CD1c-positive myeloid dendritic cell (primary cell): ENCODE results near the gene LAMC2.
A peak's percentile ranks its signal among the peaks of the same experiment; 100 is the strongest.
"Not testable (repeated sequence)": the region's sequence is repeated elsewhere in the genome, so short reads cannot be mapped to it uniquely, and the experiment has no call there.

Source experiments
- DNase-seq: peaks from one replicate; pipeline ENCODE4 v3.0.0-alpha.2; 2016; ENCODE audit errors: extremely low spot score

The LAMC2 gene

DNA sequence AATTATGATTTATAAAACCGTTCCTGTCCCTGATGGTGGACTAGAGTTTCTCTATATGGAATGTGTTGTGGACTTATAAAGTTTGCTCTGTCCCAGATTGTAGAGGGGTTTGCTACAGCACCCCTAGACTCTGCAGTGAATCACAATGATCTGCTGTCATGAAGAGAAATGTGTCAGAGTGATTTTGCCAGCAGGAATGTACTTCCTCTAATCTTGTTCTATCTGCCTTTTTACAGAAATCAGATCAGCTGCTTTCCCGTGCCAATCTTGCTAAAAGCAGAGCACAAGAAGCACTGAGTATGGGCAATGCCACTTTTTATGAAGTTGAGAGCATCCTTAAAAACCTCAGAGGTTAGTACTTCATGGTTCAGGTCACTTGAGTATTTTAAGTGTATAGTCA, 52.0 kb downstream of the LAMC2 start:
- no peak for DNase-seq

DNA sequence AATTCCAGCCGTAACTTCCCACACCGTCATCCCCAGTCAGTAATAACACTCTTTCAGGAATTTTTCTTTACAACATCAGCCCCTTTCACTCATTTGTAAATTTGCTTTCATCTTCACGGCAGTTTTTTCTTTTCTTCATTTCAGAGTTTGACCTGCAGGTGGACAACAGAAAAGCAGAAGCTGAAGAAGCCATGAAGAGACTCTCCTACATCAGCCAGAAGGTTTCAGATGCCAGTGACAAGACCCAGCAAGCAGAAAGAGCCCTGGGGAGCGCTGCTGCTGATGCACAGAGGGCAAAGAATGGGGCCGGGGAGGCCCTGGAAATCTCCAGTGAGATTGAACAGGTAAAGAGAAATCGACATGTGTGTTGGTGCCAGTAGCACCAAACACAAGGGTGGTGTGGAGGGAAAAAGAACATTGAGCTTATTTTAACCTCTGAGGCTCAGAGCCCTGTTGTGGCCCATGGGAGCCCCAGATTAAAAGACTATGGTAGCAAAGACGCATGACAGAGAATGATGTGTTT, 53.2 kb downstream of the LAMC2 start:
- no peak for DNase-seq

DNA sequence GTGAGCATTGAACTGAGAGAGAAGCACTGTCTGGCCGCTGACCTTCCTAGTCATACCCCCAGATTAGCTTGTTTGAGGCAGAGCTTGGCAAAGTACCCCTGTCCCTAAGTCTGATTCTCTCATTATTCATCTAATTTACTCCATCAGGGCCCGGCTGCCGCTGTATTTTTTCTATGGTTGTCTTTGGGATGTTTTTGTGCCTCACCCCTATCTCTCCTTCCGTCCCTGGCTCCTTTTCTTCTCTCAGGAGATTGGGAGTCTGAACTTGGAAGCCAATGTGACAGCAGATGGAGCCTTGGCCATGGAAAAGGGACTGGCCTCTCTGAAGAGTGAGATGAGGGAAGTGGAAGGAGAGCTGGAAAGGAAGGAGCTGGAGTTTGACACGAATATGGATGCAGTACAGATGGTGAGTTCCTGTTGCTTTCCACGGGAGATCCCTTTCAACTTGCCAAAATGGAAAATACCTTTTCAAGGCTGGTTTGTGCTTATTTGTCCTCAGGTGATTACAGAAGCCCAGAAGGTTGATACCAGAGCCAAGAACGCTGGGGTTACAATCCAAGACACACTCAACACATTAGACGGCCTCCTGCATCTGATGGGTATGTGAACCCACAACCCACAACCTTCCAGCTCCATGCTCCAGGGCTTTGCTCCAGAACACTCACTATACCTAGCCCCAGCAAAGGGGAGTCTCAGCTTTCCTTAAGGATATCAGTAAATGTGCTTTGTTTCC, 53.9 kb downstream of the LAMC2 start:
- no peak for DNase-seq

DNA sequence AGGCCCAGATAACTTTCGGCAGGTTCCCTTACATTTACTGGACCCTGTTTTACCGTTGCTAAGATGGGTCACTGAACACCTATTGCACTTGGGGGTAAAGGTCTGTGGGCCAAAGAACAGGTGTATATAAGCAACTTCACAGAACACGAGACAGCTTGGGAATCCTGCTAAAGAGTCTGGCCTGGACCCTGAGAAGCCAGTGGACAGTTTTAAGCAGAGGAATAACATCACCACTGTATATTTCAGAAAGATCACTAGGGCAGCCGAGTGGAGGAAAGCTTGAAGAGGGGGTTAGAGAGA, 54.4 kb downstream of the LAMC2 start:
- DNase-seq = no peak

DNA sequence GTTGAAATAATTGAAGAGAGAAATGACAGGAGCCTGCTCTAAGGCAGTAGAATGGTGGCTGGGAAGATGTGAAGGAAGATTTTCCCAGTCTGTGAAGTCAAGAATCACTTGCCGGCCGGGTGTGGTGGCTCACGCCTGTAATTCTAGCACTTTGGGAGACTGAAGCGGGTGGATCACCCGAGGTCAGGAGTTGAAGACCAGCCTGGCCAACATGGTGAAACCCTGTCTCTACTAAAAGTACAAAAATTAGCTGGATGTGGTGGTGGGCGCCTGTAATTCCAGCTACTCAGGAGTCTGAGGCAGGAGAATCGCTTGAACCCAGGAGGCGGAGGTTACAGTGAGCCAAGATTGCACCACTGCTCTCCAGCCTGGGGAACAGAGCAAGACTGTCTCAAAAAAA, 54.8 kb downstream of the LAMC2 start:
- not testable (repeated sequence) for DNase-seq

DNA sequence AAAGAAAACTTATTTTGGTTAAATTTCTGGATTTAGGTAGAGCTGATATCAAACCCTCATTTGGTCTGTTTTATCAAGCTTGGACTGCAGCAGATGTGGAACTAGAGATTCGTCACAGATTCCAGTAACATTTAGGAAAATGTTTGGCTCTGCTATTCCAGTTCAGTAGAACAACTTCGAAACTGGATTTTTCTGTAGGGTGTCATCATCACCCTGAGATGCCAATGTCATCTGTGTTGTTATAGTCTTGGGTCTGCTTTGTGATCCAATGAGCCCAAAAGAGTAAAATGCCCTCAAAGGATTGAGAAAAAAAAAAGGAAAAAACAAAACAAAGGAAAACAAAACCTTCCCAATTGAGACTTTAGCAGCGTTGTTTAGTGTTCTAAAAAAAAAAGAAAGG, 55.4 kb downstream of the LAMC2 start:
- DNase-seq = no peak

DNA sequence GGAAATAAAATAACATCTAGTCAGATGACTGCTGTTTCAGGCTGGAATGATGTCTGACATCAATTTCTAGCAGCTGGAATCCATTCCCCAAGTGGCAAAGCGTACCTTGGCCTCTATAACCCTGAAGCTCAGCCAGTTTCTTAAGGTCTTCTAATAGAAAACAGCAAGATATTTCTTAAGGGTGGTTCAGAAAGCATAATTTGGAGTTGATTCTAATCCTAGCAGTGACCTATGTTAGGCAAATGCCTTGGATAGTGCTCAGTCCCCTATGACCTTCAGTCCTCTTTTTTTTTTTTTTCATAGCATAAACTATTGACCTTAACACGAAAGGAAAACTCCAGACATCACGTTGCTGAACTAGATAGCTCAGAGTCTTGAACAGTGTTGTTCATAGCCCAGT, 56.5 kb downstream of the LAMC2 start:
- DNase-seq = no peak

DNA sequence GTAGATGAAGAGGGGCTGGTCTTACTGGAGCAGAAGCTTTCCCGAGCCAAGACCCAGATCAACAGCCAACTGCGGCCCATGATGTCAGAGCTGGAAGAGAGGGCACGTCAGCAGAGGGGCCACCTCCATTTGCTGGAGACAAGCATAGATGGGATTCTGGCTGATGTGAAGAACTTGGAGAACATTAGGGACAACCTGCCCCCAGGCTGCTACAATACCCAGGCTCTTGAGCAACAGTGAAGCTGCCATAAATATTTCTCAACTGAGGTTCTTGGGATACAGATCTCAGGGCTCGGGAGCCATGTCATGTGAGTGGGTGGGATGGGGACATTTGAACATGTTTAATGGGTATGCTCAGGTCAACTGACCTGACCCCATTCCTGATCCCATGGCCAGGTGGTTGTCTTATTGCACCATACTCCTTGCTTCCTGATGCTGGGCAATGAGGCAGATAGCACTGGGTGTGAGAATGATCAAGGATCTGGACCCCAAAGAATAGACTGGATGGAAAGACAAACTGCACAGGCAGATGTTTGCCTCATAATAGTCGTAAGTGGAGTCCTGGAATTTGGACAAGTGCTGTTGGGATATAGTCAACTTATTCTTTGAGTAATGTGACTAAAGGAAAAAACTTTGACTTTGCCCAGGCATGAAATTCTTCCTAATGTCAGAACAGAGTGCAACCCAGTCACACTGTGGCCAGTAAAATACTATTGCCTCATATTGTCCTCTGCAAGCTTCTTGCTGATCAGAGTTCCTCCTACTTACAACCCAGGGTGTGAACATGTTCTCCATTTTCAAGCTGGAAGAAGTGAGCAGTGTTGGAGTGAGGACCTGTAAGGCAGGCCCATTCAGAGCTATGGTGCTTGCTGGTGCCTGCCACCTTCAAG, 57.3 kb downstream of the LAMC2 start:
- DNase-seq = peak; percentile 22

DNA sequence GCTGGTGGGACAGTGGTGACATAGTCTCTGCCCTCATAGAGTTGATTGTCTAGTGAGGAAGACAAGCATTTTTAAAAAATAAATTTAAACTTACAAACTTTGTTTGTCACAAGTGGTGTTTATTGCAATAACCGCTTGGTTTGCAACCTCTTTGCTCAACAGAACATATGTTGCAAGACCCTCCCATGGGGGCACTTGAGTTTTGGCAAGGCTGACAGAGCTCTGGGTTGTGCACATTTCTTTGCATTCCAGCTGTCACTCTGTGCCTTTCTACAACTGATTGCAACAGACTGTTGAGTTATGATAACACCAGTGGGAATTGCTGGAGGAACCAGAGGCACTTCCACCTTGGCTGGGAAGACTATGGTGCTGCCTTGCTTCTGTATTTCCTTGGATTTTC, 58.4 kb downstream of the LAMC2 start:
- DNase-seq = no peak

DNA sequence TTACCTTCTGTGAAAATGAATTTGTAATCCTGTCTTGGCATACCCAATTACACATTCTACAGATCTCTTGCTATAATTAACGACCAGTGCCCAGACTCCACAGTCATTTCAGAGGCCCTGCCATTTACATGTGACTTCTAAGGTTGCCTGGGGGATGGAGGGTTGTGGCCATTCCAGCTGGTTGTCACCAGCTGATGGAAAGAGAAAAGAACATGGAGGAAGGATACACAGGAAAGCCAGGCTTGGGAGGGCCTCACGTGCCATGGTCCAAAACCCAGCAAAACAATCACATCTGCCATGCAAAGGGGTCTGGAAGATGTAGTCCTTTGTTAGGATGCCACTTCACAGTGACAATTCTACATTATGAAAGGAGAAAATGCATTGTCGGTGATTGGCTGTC, 59.3 kb downstream of the LAMC2 start:
- no peak for DNase-seq

DNA sequence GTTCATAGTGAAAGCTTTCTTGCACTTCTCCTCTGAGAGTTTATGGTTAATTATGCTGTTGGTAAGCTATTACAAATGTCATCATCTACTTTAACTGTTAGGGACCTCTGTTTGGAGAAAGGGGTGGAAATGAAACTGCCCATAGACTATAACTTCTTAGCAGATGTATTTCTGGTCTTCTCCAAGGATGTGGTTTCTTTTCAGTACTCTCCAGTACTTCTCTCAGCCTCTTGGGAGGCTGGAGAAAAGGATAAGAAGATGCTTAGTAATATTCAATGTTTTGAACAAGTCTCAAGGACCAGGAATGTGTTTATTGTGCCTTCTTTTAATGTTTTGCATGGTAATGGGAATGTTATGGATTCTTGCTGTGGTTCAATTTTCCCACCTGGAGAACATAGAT, 60.4 kb downstream of the LAMC2 start:
- no peak for DNase-seq

DNA sequence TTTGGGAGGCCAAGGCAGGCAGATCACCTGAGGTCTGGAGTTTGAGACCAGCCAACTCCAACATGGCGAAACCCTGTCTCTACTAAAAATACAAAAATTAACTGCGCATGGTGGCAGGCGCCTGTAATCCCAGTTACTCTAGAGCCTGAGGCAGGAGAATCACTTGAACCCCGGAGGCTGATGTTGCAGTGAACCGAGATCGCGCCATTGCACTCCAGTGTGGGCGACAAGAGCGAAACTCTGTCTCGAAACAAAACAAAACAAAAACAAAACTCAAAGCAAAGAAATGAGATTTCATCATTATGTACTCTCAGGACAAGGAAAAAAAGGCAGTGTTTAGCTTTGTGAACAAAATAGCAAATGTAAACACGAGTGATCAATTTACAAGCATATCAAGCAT, 61.0 kb downstream of the LAMC2 start:
- no peak for DNase-seq

DNA sequence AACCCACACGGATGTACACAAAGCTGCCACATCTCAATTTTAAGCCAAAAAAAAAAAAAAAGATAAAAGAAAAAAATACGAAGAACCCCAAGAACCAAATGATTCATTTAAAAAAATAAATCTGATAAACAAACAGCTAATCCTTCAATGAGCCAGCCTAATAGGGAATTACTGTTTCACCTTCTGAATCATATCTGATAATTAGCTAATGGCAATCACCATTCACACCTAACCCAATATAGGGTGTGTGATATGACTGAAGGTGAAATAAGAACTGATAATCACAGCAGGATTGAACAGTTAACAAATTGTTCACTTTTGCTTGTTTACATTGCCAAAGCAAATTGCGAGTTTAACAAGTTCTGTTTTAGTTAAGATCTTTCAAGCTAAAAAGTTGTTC, 61.4 kb downstream of the LAMC2 start:
- DNase-seq = no peak

DNA sequence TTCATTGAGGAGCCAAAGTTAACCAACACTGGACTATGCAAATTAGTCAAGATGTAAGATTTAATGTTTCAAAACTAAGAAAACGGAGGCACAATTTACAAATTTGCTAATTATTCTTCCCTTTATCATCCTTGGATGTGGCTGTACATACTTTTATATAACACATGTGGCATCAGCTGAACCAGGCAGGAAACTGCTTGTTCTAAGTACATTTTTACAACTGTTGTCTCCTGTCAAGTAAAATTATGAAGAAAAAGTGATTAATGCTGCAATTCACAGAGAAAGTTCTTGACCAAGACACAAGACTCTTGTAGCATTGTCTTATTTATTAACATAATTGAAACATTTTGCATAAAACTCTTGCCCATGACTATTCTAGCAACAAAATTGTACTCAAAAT, 61.9 kb downstream of the LAMC2 start:
- DNase-seq = no peak

DNA sequence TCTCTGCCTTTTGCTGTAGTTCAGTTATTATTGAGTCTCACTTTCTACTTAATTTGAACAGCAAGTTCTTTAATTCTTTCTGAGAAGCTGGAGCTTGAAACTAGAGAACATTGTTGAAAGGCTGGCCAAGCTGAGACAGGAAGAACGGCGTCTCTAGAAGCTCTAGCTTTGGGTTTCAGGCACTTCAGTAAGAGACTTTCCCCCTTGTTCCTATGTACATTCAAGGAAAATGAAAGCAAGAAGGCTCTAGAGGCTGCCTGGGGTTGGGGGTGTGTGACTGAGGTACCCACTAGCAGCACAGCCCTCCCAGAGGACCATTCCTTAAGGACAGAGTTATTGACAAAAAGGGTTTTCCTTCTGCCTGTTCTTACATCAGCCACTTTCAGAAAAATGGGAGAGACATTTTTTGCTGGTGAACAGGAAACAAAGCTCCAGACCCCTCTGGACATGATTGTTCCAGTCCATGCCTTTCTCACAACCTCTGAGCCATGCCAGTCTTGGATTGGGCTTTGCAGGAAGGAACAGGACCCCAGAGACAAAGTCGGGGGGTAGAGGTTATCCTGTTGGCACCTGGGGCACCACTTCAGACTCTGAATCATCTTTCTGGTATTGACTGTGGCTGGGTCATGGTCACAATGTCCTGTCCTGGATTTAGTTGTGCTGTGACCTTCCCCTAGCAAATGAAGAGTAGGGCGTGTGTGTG, 63.1 kb downstream of the LAMC2 start:
- DNase-seq = no peak

DNA sequence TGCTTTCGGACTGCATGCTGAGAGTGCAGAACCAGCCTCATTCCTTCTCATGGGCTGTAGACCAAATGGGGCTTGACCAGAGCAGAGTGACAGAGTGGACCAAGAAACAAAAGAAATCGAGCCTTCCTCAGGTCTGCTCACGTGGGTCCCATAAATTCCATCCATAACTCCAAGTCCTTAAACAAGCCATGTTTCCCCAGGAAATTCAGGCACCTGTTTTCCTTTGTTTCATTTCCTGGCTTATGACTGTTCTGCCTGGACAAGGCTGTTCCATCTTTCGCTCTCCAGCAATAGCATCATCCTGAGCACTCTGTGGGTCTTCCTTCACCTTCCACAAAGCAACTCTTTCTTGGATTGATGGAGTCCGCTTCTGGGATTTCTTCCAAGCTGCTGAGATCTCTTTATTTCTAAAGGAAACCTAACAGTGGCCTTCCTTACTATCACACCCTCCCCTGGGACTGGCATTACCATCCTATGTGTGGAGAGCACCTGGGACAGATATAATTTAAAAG, 63.9 kb downstream of the LAMC2 start:
- DNase-seq = no peak

DNA sequence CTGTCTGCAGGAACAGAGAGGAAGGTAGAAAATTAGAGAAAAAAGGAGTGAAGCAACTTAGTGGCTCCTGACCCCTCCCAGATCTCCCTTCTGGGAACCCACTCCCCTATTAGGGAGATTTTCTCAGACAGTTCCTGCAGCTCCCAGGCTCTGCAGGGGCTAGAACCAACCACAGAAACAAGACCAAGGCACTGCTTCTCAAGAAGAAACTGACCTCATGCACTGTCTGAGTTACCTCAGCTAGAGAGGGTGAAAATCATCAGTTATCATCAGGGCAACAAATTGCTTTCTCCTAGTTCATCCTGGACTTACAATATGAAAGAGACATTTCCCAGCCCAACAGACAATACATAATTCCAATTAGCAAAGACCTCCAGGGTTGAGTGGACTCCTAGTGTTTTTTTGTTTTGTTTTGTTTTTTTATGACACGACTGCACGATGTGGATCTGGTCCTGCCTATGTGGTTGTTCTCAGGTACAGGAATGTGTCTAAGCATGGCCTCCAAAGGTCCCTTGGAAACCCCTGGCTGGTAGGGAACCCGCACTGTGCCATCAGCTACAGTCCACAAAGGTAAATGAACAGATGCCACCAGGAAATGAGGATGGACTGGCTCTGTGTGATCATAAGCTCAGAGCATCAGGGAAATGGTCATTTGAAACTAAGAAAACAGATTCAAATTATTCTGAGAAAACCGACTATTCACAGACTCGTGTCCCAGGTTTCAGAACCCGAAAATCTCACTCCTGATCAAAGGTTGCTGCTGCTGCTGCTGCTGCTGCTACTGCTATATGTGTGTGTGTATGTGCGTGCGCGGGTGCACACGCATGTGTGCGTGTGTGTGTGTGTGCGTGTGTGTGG, 65.3 kb downstream of the LAMC2 start:
- DNase-seq = no peak

DNA sequence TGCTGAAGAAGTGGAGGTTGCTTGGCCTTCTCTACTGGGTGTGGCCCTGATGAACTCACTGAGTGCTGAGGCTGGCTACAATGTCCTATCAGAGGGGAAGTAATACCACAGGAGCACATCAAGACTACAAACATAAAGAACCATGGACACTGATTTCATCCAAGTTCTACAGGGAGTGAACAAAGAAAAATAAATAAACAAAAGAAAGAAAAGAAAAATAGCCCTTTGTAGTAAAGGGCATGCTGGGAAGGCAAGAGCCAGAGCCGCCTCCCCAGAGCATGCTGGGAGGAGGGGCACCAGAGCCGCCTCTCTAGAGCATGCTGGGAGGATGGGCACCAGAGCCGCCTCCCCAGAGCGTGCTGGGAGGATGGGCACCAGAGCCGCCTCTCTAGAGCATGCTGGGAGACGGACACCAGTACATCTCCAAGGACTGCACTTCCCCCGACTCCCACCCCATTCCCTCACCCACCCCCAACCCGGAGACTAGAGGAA, 65.9 kb downstream of the LAMC2 start:
- DNase-seq = no peak

DNA sequence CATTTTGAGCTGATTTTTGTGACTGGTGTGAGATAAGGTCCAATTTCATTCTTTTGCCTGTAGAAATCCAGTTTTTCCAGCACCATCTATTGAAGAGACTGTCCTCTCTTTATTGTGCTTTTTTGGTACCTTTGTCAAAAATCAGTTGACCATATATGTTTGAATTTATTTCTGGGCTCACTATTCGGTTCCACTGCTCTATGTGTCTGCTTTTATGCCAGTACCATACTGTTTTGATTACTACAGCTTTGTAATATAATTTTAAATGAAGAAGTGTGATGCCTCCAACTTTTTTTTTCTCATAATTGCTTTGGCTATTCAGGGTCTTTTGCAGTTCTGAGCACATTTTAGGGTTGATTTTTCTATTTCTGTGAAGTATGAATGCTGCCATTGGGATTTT, 69.0 kb downstream of the LAMC2 start:
- DNase-seq = no peak

DNA sequence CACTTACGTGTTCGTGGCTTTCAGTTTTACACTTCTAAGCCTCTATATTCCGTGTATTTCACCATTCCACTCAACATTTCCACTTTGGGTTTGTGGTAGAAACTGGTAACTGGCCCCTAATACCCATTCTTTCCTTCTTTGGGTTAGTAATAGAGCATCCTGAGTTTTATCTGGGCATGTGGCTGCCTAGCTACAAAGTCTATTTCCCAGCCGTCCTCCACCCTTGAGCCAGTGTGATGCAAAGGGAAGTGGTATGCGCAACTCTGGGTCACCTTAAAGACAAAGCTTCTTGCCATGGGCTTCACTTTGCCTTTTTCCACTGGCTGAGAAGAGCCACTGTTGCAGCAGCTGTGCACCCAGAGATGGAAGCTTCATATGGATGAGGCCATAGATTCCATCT, 73.9 kb downstream of the LAMC2 start:
- DNase-seq = no peak

DNA sequence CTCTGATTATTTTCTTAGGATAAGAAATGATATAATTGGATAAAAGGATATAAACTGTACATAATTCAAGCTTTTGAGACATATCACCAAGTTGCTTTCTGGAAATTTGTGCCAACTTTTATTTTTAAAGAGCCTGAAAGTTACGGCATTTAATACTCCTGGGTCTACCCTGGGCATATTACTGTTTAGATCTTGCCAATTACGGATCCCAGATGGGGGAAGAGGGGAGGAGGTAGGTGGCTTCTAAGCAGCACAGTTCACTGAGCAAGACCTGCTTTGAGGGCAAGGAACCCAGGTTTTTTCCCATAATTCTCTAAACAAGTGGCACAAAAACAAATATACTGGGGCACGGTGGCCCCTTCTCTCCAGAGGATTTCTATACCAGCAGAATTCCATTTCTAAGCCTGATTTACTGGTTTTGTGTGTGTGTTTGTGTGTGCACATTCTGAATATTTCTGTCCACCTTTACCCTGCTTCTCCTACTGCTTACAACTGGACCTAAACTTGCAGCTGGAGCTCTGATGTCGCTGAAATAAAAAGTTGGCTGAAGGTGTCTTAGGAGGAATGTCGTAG, 76.7 kb downstream of the LAMC2 start:
- no peak for DNase-seq
